BLaER1 (cell line): ENCODE results near the gene ZDHHC7.
"Not testable (repeated sequence)": the region's sequence is repeated elsewhere in the genome, so short reads cannot be mapped to it uniquely, and the experiment has no call there.

ENCODE experiments used
- H3K27ac ChIP-seq: shearing (Covaris generic); formaldehyde crosslinking; 2 replicates; pipeline ENCODE4 v1.8.1; 2022
- H3K27me3 ChIP-seq: shearing (Covaris generic); formaldehyde crosslinking; 2 replicates; pipeline ENCODE4 v1.8.1; 2022
- H3K36me3 ChIP-seq: shearing (Covaris generic); formaldehyde crosslinking; 2 replicates; pipeline ENCODE4 v1.8.1; 2022
- H3K4me1 ChIP-seq: shearing (Covaris generic); formaldehyde crosslinking; 2 replicates; pipeline ENCODE4 v1.8.1; 2022
- H3K4me2 ChIP-seq: shearing (Covaris generic); formaldehyde crosslinking; 2 replicates; pipeline ENCODE4 v1.8.1; 2022
- H3K4me3 ChIP-seq: shearing (Covaris generic); formaldehyde crosslinking; 2 replicates; pipeline ENCODE4 v1.8.1; 2022
- H3K9ac ChIP-seq: shearing (Covaris generic); formaldehyde crosslinking; 2 replicates; pipeline ENCODE4 v1.8.1; 2022
- H3K9me3 ChIP-seq: shearing (Covaris generic); formaldehyde crosslinking; 2 replicates; pipeline ENCODE4 v1.8.1; 2022
- H4K20me1 ChIP-seq: shearing (Covaris generic); formaldehyde crosslinking; 2 replicates; pipeline ENCODE4 v1.8.1; 2022
- Cebpa-rat ChIP-seq: shearing (Covaris generic); IDR thresholded peaks from 2 replicates; pipeline ENCODE4 v1.8.1; 2022

ZDHHC7 gene

DNA sequence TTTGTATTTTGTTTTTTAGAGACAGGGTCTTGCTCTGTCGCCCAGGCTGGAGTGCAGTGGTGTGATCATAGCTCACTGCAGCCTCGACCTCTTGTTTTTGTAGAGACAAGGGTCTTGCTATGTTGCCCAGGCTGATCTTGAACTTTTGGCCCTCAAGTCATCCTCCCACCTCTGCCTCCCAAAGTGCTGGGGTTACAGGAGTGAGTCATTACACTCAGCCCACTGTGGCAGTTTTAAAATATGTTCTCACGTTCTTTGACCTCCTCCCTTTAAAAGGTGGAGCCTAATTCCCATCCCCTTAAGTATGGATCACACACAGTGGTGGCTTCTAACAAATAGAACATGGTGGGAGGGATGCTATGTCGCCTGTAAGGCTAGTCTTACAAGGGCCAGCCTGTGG, 67.7 kb downstream of the ZDHHC7 start:
- Histone ChIP-seq H3K36me3 (no peaks in the 10 kb centered on the region), H4K20me1 (peaks cover 11% of the 10 kb centered on the region), H3K4me2 (no peak overlapping the region), H3K4me1 (peaks cover 32% of the 10 kb centered on the region), H3K27me3 (no peaks in the 10 kb centered on the region), H3K9me3 (peaks cover 8% of the 10 kb centered on the region; the same call in 1 of the 2 replicates), H3K4me3 (no peak overlapping the region), H3K27ac (no peak overlapping the region), H3K9ac (no peak overlapping the region)
- TF ChIP-seq Cebpa-rat, result no peak

DNA sequence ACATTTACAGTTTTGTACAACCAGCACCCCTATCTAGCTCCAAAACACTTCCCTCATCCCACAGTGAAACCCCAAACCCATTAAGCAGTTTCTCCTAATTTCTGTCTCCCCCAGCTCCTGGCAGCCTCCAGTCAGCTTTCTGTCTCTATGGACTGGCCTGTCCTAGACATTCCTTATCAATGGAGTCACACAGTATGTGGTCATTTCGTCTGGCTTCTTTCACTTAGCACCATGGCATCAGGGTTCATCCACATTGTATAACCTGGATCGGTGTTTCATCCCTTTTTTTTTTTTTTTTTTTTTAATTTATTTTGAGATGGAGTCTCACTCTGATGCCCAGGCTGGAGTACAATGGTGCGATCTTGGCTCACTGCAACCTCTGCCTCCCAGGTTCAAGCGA, 68.5 kb downstream of the ZDHHC7 start:
- Histone ChIP-seq H3K4me3 (no peak overlapping the region), H4K20me1 (peaks cover 3% of the 10 kb centered on the region), H3K4me2 (no peak overlapping the region), H3K36me3 (no peaks in the 10 kb centered on the region), H3K27ac (no peak overlapping the region), H3K27me3 (no peaks in the 10 kb centered on the region), H3K9ac (no peak overlapping the region), H3K9me3 (peaks cover 8% of the 10 kb centered on the region; the same call in 1 of the 2 replicates), H3K4me1 (peaks cover 23% of the 10 kb centered on the region)
- no peak for TF ChIP-seq Cebpa-rat

DNA sequence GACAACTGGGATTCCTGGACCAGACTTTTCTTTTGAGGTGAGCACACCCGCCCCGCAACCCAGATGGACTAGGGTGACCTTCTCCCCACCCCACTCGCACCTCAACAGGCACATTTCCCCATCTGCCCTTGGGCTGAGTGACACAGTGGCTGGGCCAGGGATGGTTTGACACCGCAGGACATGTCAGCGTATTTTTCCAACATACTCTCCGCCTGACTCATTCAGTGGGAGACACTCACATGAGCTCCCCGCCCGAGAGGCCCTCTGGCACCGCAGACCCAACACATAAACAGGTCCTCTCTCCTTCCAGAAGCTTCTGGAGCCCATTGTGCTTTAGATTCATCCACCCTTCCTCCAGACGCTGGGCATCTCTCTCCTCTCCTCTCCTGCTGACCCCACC, 69.4 kb downstream of the ZDHHC7 start:
- H3K9me3 ChIP-seq, result peaks cover 8% of the 10 kb centered on the region; the same call in 1 of the 2 replicates
- H4K20me1 ChIP-seq, result no peaks in the 10 kb centered on the region
- H3K27me3 ChIP-seq, result no peaks in the 10 kb centered on the region
- no peak overlapping the region for H3K27ac ChIP-seq
- no peak for TF ChIP-seq Cebpa-rat
- no peak overlapping the region for H3K9ac ChIP-seq
- H3K4me3 ChIP-seq, result no peak overlapping the region
- peak overlapping the region; percentile 30; the same call in 1 of the 2 replicates for H3K4me2 ChIP-seq
- no peaks in the 10 kb centered on the region for H3K36me3 ChIP-seq
- H3K4me1 ChIP-seq, result peaks cover 15% of the 10 kb centered on the region

DNA sequence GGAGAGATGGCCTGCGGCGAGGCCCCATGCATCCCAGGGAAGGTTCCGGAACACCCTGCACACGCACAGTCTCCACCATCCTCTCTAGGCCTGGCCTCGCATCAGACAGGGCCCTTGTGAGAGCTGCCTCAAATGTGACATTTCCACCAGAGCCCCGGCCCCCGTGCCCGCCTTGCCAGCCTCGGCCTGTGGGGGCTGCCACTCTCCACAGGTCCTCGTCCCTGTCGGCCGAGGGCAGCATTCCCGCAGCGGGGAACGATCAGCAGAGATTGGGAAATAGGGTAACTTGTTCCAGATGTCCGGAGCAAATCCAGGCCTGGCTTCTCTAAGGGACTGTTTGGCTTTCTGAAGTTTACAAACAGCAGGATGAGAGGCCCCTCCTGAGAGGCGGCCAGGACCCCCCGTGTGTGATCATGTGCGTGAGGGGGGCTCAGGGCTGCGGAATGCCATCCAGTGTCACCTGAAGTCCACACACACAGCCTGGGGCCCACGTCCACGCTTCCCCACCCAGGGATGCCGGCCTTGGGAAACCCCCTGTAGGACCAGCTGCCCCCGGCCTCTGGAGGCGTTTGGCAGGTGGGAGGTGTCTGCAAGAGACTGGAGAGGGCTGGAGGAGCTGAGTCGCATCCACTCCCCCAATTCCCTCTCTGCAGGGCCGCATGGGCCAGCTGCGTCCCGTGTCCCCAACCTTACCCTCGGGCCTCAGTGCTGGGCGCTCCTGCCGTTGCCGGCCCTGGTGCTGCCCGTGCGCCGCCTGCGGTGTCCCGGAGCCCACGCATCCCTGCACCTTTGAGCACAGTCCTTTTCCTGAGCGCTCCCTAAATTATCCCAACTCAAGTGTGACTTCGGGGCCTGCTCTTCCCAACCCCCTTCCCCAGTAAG, 70.4 kb downstream of the ZDHHC7 start:
- H3K27me3 ChIP-seq, result no peaks in the 10 kb centered on the region
- peak overlapping the region; percentile 30; the same call in 1 of the 2 replicates for H3K4me2 ChIP-seq
- no peak overlapping the region for H3K4me3 ChIP-seq
- TF ChIP-seq Cebpa-rat, result no peak
- no peaks in the 10 kb centered on the region for H4K20me1 ChIP-seq
- H3K27ac ChIP-seq, result no peak overlapping the region
- peaks cover 8% of the 10 kb centered on the region; the same call in 1 of the 2 replicates for H3K9me3 ChIP-seq
- H3K4me1 ChIP-seq, result peaks cover 7% of the 10 kb centered on the region; the same call in 1 of the 2 replicates
- no peak overlapping the region for H3K9ac ChIP-seq
- H3K36me3 ChIP-seq, result no peaks in the 10 kb centered on the region

DNA sequence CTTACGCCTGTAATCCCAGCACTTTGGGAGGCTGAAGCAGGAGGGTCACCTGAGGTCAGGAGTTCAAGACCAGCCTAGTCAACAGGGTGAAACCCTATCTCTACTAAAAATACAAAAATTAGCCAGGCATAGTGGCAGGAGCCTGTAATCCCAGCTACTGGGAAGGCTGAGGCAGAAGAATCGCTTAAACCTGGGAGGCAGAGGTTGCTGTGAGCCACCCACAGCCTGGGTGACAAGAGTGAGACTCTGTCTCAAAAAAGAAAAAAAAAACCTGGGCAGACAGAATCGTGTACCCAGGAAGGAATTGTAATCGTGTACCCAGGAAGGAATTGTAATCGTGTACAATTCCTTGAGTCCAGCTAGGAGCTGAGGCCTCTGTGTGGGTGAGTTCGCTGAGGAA, 72.7 kb downstream of the ZDHHC7 start:
- H3K4me1 ChIP-seq, H4K20me1 ChIP-seq, H3K27ac ChIP-seq, H3K4me3 ChIP-seq, H3K27me3 ChIP-seq, H3K4me2 ChIP-seq, H3K36me3 ChIP-seq, H3K9ac ChIP-seq, H3K9me3 ChIP-seq: not testable (repeated sequence)

DNA sequence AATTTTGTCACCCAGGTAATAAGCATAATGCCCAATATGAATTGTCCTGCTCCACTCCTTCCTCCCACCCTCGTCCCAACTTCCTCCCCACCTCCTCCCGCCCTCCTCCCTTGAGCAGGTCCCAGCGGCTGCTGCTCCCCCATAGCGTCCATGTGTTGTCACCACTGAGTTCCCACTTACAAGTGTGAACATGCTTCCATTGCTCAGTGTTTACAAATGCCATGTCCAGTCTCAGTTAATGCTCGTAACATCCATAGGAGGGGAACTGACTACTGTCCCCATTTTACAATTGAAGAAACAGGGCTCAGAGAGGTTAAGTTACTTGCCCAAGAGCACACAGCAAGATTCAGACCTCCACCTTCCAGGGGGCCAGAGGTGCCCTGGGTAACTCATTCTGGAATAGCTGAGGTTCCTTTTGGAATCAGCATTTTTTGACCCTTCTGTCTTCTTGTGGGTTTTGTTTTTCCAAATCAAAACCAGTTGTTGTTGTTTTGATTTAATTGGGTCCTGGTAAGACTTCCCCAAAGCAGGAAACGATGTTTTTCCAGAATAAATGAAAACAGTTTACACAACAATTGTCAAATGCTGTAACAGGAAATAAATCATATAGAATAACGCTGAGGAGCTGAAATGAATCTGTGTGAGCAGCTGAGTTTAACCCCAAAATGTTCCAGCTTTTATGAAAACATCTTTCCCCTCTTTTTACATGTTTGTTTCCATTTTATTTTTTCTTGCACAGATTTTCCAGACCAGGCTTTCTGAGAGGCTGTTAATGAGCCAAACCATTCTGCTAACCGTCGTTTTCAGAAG, 73.9 kb downstream of the ZDHHC7 start:
- H3K4me1 ChIP-seq, result peaks cover 14% of the 10 kb centered on the region
- no peak overlapping the region for H3K27ac ChIP-seq
- no peak overlapping the region for H3K9ac ChIP-seq
- H3K9me3 ChIP-seq, result no peaks in the 10 kb centered on the region
- no peaks in the 10 kb centered on the region for H3K27me3 ChIP-seq
- no peak overlapping the region for H3K4me2 ChIP-seq
- TF ChIP-seq Cebpa-rat, result no peak
- no peaks in the 10 kb centered on the region for H3K36me3 ChIP-seq
- H3K4me3 ChIP-seq, result no peak overlapping the region
- H4K20me1 ChIP-seq, result no peaks in the 10 kb centered on the region

DNA sequence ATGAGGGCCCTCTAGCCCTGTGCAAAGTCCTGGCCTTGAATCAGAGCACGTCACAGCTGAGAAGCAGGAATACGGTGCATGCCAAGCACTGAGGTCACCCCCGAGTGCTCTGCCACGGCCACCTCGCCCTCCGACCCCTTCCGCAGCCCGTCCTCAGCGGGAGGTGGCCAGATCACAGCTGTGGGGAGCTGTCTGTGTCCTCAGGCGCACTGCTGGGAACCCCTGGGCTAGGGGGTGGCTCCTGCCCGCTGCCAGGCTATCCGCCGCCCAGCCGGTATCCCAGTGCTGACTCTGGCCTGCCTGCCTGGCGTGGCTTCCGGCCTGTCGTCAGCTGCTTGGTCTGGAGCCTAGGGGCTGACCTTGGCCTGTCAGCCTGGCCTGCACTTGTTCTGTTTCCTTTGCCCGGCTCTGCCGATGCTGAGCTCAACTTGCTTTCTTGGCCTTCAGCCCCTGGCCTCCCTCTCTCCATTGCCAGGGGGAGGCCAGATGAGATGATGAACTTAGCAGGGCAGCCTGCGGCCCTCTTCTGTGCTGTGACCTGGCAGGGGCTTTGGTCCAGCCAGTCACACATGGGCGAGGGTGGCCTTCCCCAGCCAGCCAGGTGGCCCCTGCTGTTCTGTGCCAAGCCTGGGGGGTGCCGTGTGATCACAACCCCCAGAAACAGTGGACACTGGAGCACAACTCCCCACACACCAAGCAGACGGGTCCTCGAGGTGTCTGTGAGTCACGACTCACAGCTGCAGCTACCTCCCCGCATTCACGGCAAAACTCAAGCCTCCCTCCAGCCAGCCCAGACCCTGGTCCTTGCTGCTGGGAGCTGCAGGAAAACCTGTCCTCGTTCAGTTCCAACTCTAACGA, 77.3 kb downstream of the ZDHHC7 start:
- Histone ChIP-seq H4K20me1 (no peaks in the 10 kb centered on the region), H3K9me3 (no peaks in the 10 kb centered on the region), H3K27ac (no peak overlapping the region), H3K36me3 (no peaks in the 10 kb centered on the region), H3K9ac (no peak overlapping the region), H3K27me3 (no peaks in the 10 kb centered on the region), H3K4me1 (peaks cover 28% of the 10 kb centered on the region), H3K4me2 (no peak overlapping the region), H3K4me3 (no peak overlapping the region)
- TF ChIP-seq Cebpa-rat, result no peak

DNA sequence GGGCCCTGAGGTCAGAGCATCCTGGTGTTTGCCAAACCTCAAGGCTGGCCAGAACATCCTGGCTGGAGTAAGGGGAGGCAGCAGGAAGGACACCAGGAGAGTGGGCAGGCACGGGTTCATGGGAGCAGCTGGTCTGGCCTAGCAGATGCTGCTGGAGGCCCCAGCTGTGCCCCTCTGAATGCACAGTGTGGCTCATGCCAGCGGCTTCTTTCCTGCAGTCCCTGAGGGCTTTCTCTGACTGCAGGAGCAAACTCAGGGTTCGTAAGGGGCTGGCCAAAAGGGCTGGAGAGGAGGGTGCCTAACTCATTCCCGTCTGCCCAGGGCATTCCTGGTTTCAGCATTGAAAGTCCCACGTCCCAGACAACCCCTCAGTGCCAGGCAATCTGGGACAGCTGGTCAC, 78.7 kb downstream of the ZDHHC7 start:
- Histone ChIP-seq H4K20me1 (no peaks in the 10 kb centered on the region), H3K9ac (no peak overlapping the region), H3K4me1 (peaks cover 31% of the 10 kb centered on the region), H3K9me3 (no peaks in the 10 kb centered on the region), H3K27ac (no peak overlapping the region), H3K4me3 (no peak overlapping the region), H3K36me3 (no peaks in the 10 kb centered on the region), H3K4me2 (peak overlapping the region; percentile 59), H3K27me3 (no peaks in the 10 kb centered on the region)
- no peak for TF ChIP-seq Cebpa-rat

DNA sequence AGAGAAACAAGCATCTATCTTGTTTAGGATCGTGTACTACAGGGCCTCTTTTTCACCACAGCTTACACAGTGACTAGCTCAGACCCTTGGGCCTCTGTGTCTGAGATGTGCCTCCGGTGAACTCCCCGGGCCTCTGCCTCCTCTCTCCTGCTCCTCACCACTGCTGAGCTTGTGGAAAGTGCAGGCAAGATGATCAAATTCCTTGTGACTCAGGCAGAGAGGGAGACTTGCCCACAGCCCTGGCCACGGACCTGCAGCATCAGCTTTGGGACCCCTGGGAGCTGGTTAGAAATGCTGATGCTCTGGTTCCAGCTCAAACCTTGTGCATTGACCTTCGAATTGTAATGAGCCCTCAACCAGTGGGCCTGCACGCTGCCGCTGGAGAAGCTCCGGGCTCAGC, 79.8 kb downstream of the ZDHHC7 start:
- Histone ChIP-seq H3K9me3 (no peaks in the 10 kb centered on the region), H3K4me1 (peaks cover 31% of the 10 kb centered on the region), H3K4me2 (no peak overlapping the region), H3K9ac (no peak overlapping the region), H3K27me3 (no peaks in the 10 kb centered on the region), H3K36me3 (no peaks in the 10 kb centered on the region), H3K27ac (no peak overlapping the region), H4K20me1 (no peaks in the 10 kb centered on the region), H3K4me3 (no peak overlapping the region)
- TF ChIP-seq Cebpa-rat, result no peak
